A549 (cell line): ENCODE measurements around the gene ERP44.

Source experiments
- CTCF ChIP-seq: fragments of >200 bp; sonication (Bioruptor Twin); formaldehyde crosslinking; IDR thresholded peaks from 3 replicates; pipeline ENCODE4 v1.5.1; 2016
- EHF ChIP-seq: fragments of 250-450 bp; sonication (Bioruptor Pico); IDR thresholded peaks from 2 replicates; pipeline ENCODE4 v1.5.0; 2020; ENCODE audit warnings: mild to moderate bottlenecking
- EP300 ChIP-seq, 2 experiments: fragments of >200 bp; sonication (Bioruptor Twin); formaldehyde crosslinking; IDR thresholded peaks; 2 replicates in 1 of 2; 3 replicates in 1 of 2; pipeline ENCODE4 v1.6.1; 2016 to 2017
- ESRRA ChIP-seq: fragments of 150-350 bp; IDR thresholded peaks from 2 replicates; pipeline ENCODE4 v1.6.1; 2014; ENCODE audit warnings: mild to moderate bottlenecking, low read length, borderline replicate concordance
- FOXS1 ChIP-seq: fragments of 250-450 bp; sonication (Bioruptor Pico); IDR thresholded peaks from 2 replicates; pipeline ENCODE4 v1.5.0; 2020; ENCODE audit warnings: mild to moderate bottlenecking, moderate library complexity
- POLR2A ChIP-seq: IDR thresholded peaks from 2 replicates; pipeline ENCODE4 v1.6.1; 2012; ENCODE audit warnings: mild to moderate bottlenecking, low read length
- RAD21 ChIP-seq, 2 experiments: fragments of >200 bp in 1 of 2; sonication (Bioruptor Twin) in 1 of 2; formaldehyde crosslinking in 1 of 2; IDR thresholded peaks in 1 of 2; conservative IDR thresholded peaks in 1 of 2; 2 replicates in 1 of 2; 3 replicates in 1 of 2; pipeline ENCODE4 v1.6.1; 2012 to 2018; ENCODE audit warnings: inconsistent platforms in 1 of 2
- RFX5 ChIP-seq: fragments of 450-650 bp; IDR thresholded peaks from 2 replicates; pipeline ENCODE4 v1.7.1; 2014; ENCODE audit warnings: antibody characterized with exemption, mild to moderate bottlenecking, moderate library complexity
- USF2 ChIP-seq: fragments of 450-650 bp; IDR thresholded peaks from 2 replicates; pipeline ENCODE4 v1.6.1; 2014; ENCODE audit warnings: antibody characterized with exemption

GRCh38 chr9:100091650-100092049, 7.2 kb downstream of the ERP44 start:
- TF ChIP-seq ESRRA (no peak), FOXS1 (CRISPR knock-in tag) (no peak), CTCF (no peak), POLR2A (no peak), RFX5 (no peak), EHF (CRISPR knock-in tag) (no peak), EP300 (IDR thresholded peaks at IDR 0.05) (no peak), USF2 (no peak), RAD21 (conservative IDR thresholded peaks at IDR 0.05 in 1 of 2, IDR thresholded peaks at IDR 0.05 in 1 of 2) (no peak)
